ENCODE results near the gene TEAD4. TPM values are rescaled to one million over a fixed set of nuclear protein-coding genes. Genes with fewer than 3 reads are reported as not detected.

The TEAD4 gene
- total and polyA plus RNA-seq, 12 donors: 4.7 to 45.6 (median 11.4) TPM

- H3K4me1 ChIP-seq: peaks cover 3 to 22% (median 13%) of the 10 kb centered on the region in 9 donors
- peak overlapping the region in 7 of 10 donors; percentile 10 to 88 (median 79) for H3K27ac ChIP-seq
- DNase-seq (no peak), ATAC-seq (peak in 1 of 8 donors; percentile 23)
- TF ChIP-seq CTCF (IDR thresholded peaks at IDR 0.05): no peak
- 74 to 79% methylated on average over 15 of the region's 15 CpGs for WGBS, 2 donors
- H3K27me3 ChIP-seq: no peaks in the 10 kb centered on the region
- no peaks in the 10 kb centered on the region for H3K9me3 ChIP-seq
- intact Hi-C loops (cut with DNase I): no loop called here
- peak overlapping the region in 1 of 10 donors; percentile 23 for H3K4me3 ChIP-seq
- peaks cover 0 to 25% (median 0%) of the 10 kb centered on the region in 9 donors for H3K36me3 ChIP-seq
Measured at GRCh38 chr12:2997989-2998670, 38.9 kb downstream of the TEAD4 start.

DNA sequence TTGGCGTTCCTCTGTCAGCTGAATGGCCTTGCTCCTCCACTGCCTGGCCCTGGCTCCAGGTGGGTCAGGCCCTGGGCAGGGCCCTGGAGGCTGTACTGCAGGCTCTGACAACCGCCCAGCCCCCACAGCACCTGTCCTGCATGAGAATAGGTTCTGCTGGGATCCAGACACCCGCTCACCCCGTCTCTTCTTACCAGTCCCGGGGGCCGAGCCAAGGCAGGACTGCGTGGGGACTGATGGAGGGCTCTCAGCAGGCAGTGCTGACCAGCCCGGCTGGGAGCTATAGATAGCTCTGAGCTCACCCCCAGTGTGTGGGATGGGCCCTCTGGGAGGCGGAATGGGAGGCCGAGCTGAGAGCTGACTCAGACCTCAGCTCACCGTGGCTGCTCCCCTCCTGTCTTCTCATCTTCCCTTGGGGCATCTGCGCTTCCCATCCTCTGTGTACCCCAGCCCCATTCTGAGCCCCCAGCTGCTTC, 39.6 kb downstream of the TEAD4 start:
- ATAC-seq (peak; percentile 89 to 98 (median 96)), DNase-seq (peak; percentile 56 to 83)
- Histone ChIP-seq H3K27me3 (no peaks in the 10 kb centered on the region), H3K4me3 (peak overlapping the region in 4 of 10 donors; percentile 23 to 25 (median 24)), H3K36me3 (peaks cover 0 to 25% (median 0%) of the 10 kb centered on the region in 9 donors), H3K27ac (peak overlapping the region in 9 of 10 donors; percentile 10 to 88 (median 76)), H3K9me3 (no peaks in the 10 kb centered on the region), H3K4me1 (peaks cover 3 to 22% (median 13%) of the 10 kb centered on the region in 9 donors)
- intact Hi-C loops (cut with DNase I): no loop called here
- WGBS, 2 donors: 31 to 38% methylated on average over 12 of the region's 12 CpGs
- no peak for TF ChIP-seq CTCF (IDR thresholded peaks at IDR 0.05)

DNA sequence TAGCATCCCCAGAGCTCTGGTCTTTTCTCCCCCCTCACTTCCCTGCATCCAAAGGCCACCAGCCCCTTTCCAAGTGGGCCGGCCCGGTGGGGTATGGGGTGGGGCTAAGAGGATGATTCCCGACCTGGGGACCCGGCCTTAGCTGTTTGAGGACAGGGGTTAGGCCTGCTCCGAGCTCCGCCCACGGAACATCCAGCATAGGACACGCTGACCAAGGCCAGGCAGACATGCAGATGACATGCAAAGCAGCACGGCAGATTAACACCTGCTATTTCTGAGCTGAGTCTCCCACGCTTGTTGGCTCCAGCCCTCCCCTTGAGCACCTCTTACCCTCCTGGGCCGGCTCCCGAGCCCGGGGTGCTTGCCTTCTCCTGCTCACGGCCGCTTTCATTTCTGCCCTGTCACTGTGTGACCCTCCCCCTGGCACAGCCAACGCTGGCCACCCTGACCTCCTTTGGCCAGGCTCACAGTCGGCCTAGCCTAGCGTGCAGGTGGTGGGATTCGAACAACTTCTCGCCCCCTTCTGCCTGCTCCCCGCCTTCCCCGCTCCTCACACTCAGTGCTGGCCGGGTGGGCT, 40.2 kb downstream of the TEAD4 start:
- Histone ChIP-seq H3K27ac (peak overlapping the region in 9 of 10 donors; percentile 10 to 88 (median 76)), H3K27me3 (no peaks in the 10 kb centered on the region), H3K4me3 (peak overlapping the region in 4 of 10 donors; percentile 14 to 24 (median 24)), H3K9me3 (no peaks in the 10 kb centered on the region), H3K36me3 (peaks cover 0 to 26% (median 0%) of the 10 kb centered on the region in 9 donors), H3K4me1 (peaks cover 3 to 24% (median 14%) of the 10 kb centered on the region in 9 donors)
- ATAC-seq (peak; percentile 36 to 75 (median 60)), DNase-seq (peak in 1 of 2 donors; percentile 22)
- intact Hi-C loops (cut with DNase I): no loop called here
- 53 to 64% methylated on average over 23 of the region's 23 CpGs for WGBS, 2 donors
- TF ChIP-seq CTCF (IDR thresholded peaks at IDR 0.05): no peak

DNA sequence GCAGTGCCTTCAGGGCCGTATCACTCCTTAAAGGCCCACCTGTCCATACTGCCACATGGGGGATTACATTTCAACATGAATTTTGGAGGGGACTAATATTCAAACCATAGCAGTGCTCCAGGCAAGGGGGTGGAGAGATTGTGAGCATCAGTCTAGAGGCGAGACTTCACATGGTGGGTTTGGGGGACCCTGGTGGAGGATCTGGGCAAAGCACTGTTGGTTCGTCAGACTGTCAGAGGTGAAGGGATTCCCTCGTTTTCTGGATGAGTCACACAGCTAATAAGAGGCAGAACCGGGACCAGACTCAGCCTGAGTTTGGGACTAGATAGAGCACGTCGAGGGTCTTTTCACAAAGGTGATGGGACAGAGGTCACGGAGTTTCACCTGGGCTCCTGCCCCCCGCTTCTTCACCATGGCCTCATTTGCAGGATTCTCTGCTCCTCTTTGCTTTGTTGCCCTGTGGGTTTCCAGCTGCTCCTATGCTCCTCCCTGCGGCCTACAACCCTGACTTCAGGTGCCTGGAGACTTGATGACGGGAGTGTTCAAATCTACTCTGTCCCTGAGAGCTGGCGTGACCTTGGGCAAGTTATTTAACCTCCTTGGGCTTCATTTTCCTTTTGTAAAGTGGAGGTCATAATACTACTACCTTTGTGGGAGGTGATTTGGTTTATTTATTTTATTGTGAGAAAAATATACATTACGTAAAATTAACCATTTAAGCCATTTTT, 41.5 kb downstream of the TEAD4 start:
- Histone ChIP-seq H3K4me1 (peaks cover 3 to 32% (median 22%) of the 10 kb centered on the region in 9 donors), H3K27ac (no peak overlapping the region), H3K36me3 (peaks cover 0 to 19% (median 0%) of the 10 kb centered on the region in 9 donors), H3K9me3 (no peaks in the 10 kb centered on the region), H3K27me3 (no peaks in the 10 kb centered on the region), H3K4me3 (no peak overlapping the region)
- ATAC-seq: no peak
- 55 to 73% methylated on average over 13 of the region's 13 CpGs for WGBS, 2 donors
- TF ChIP-seq CTCF (IDR thresholded peaks at IDR 0.05): no peak
- intact Hi-C loops (cut with DNase I): no loop called here
- no peak for DNase-seq

All from heart right ventricle (tissue), 16 donors.